SU-DHL-6 (cell line): ENCODE results near the gene TTC4.

Experiments used
- H2AFZ ChIP-seq: fragments of 200-600 bp; sonication (generic); 2 replicates; pipeline ENCODE4 v1.6.1; 2014; ENCODE audit warnings: low read depth, mild to moderate bottlenecking, moderate library complexity, mixed read lengths, antibody characterized with exemption, low read length; ENCODE audit not compliant: severe bottlenecking
- H3F3A ChIP-seq: fragments of 200-600 bp; shearing (Covaris generic); 2 replicates; pipeline ENCODE4 v1.6.0; 2016; ENCODE audit warnings: antibody characterized with exemption, mild to moderate bottlenecking; ENCODE audit not compliant: insufficient read depth
- H3K27ac ChIP-seq: fragments of 200-600 bp; sonication (generic); 2 replicates; pipeline ENCODE4 v1.5.1; 2016; ENCODE audit warnings: low read depth, mild to moderate bottlenecking, low read length, moderate library complexity, mixed read lengths
- H3K27me3 ChIP-seq: fragments of 200-600 bp; sonication (generic), shearing (Covaris generic); 2 replicates; pipeline ENCODE4 v1.6.0; 2014; ENCODE audit warnings: mild to moderate bottlenecking, low read length
- H3K36me3 ChIP-seq: fragments of 200-600 bp; sonication (generic); 2 replicates; pipeline ENCODE4 v1.6.1; 2014; ENCODE audit warnings: mild to moderate bottlenecking, low read length, mixed read lengths
- H3K4me2 ChIP-seq: fragments of 300-600, 200-600 bp; shearing (Covaris generic), sonication (generic); 2 replicates; pipeline ENCODE4 v1.6.0; 2014; ENCODE audit warnings: low read length, low read depth, mild to moderate bottlenecking; ENCODE audit not compliant: poor library complexity, severe bottlenecking
- H3K4me3 ChIP-seq: fragments of 200-600 bp; sonication (generic); 2 replicates; pipeline ENCODE4 v1.5.1; 2014; ENCODE audit warnings: antibody characterized with exemption, low read length, mild to moderate bottlenecking, mixed read lengths; ENCODE audit not compliant: insufficient read depth, poor library complexity, severe bottlenecking
- H3K79me2 ChIP-seq: fragments of 200-600 bp; sonication (generic); 2 replicates; pipeline ENCODE4 v1.6.1; 2014; ENCODE audit warnings: mild to moderate bottlenecking, low read length, moderate library complexity; ENCODE audit not compliant: insufficient read depth
- H3K9ac ChIP-seq: fragments of 200-600 bp; sonication (generic); 2 replicates; pipeline ENCODE4 v1.7.0; 2014; ENCODE audit warnings: mild to moderate bottlenecking, low read length
- H3K9me2 ChIP-seq: fragments of 200-600 bp; sonication (generic); replicated peaks from 2 replicates; pipeline ENCODE4 v1.6.1; 2014; ENCODE audit warnings: low read length; ENCODE audit not compliant: insufficient read depth
- H3K9me3 ChIP-seq: fragments of 200-600 bp; sonication (generic); 2 replicates; pipeline ENCODE4 v1.6.1; 2014; ENCODE audit warnings: low read length, mixed read lengths; ENCODE audit not compliant: insufficient read depth
- H4K20me1 ChIP-seq: fragments of 200-600 bp; sonication (generic); 2 replicates; pipeline ENCODE4 v1.6.1; 2014; ENCODE audit warnings: low read depth, mild to moderate bottlenecking, antibody characterized with exemption, low read length, moderate library complexity, mixed read lengths
- CTCF ChIP-seq: fragments of 200-600 bp; sonication (generic); IDR thresholded peaks from one replicate; pipeline ENCODE4 v1.5.1; 2017; ENCODE audit warnings: antibody characterized with exemption, mild to moderate bottlenecking, low read length, moderate library complexity; ENCODE audit not compliant: insufficient read depth, poor library complexity, severe bottlenecking
- EZH2phosphoT487 ChIP-seq: fragments of 200-600 bp; sonication (generic), shearing (Covaris generic); conservative IDR thresholded peaks from 2 replicates; pipeline ENCODE4 v1.6.1; 2018; ENCODE audit warnings: mild to moderate bottlenecking, antibody characterized with exemption, low read length, moderate library complexity, mixed read lengths

The TTC4 gene

DNA sequence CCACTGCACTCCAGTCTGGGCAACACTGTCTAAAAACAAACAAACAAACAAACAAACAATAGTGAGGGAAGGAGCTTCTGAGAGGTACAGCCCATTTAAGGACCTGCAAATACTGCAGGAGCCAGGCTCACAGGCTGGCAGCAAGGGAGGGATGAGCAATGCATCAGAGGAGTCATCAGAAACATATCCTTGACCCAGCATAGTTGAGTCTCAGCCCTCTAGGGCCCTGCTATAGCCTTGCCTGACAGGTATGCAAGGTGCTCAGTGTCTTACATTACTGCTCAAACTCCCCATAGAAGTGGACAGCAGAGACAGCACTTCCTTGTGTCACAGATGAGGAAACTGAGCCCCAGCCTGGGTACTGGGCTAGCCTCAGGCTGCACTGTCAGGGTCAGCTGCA is 7.3 kb upstream of the TTC4 start:
- no peaks in the 10 kb centered on the region for H4K20me1 ChIP-seq
- no peaks in the 10 kb centered on the region for H3K27me3 ChIP-seq
- H3K36me3 ChIP-seq = no peaks in the 10 kb centered on the region
- H3F3A ChIP-seq = no peaks in the 10 kb centered on the region
- no peaks in the 10 kb centered on the region for H3K9me3 ChIP-seq
- no peaks in the 10 kb centered on the region for H3K9me2 ChIP-seq
- H3K27ac ChIP-seq = no peak overlapping the region
- TF ChIP-seq EZH2phosphoT487 (no peak), CTCF (no peak)
- H3K79me2 ChIP-seq = no peaks in the 10 kb centered on the region
- no peak overlapping the region for H3K4me3 ChIP-seq
- no peak overlapping the region for H3K9ac ChIP-seq
- H2AFZ ChIP-seq = no peak overlapping the region
- H3K4me2 ChIP-seq = no peak overlapping the region

GRCh38 chr1:54709547-54710292 is 5.9 kb upstream of the TTC4 start:
- no peak for TF ChIP-seq EZH2phosphoT487
- TF ChIP-seq CTCF = no peak
- Histone ChIP-seq H3K4me3 (no peak overlapping the region), H3K36me3 (no peaks in the 10 kb centered on the region), H4K20me1 (no peaks in the 10 kb centered on the region), H3F3A (no peaks in the 10 kb centered on the region), H3K79me2 (no peaks in the 10 kb centered on the region), H3K9me3 (no peaks in the 10 kb centered on the region), H3K27me3 (no peaks in the 10 kb centered on the region), H3K27ac (no peak overlapping the region), H3K9me2 (no peaks in the 10 kb centered on the region), H3K4me2 (no peak overlapping the region), H3K9ac (no peak overlapping the region), H2AFZ (no peak overlapping the region)

DNA sequence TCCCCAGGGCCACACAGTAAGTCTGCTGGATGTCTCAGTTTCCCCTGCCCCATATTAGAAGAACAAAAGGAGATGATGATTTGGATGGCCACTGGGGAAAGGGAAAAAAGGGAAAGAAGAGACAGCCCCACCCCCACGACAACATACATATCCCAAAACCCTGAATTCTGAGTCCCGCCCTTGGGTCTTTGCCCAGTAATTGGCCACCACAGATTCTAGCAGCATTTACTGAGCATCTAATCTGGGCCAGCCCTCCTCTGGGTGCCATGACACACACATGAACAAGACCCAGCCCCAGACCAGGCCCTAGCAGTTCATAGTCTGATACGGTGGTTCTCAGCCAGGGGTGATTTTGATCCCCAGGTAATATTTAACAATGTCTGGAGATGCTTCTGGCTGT is 5.2 kb upstream of the TTC4 start:
- no peaks in the 10 kb centered on the region for H3K27me3 ChIP-seq
- H3F3A ChIP-seq = no peaks in the 10 kb centered on the region
- no peak overlapping the region for H3K4me3 ChIP-seq
- no peak overlapping the region for H2AFZ ChIP-seq
- H3K79me2 ChIP-seq = no peaks in the 10 kb centered on the region
- H3K4me2 ChIP-seq = no peak overlapping the region
- no peak overlapping the region for H3K9ac ChIP-seq
- no peaks in the 10 kb centered on the region for H3K9me2 ChIP-seq
- H4K20me1 ChIP-seq = no peaks in the 10 kb centered on the region
- no peak for TF ChIP-seq CTCF
- TF ChIP-seq EZH2phosphoT487 = no peak
- H3K36me3 ChIP-seq = no peaks in the 10 kb centered on the region
- H3K9me3 ChIP-seq = no peaks in the 10 kb centered on the region
- H3K27ac ChIP-seq = no peak overlapping the region
